ENCODE results near the gene TMEM150A.
"Not testable (repeated sequence)": the region's sequence is repeated elsewhere in the genome, so short reads cannot be mapped to it uniquely, and the experiment has no call there.

The TMEM150A gene

DNA sequence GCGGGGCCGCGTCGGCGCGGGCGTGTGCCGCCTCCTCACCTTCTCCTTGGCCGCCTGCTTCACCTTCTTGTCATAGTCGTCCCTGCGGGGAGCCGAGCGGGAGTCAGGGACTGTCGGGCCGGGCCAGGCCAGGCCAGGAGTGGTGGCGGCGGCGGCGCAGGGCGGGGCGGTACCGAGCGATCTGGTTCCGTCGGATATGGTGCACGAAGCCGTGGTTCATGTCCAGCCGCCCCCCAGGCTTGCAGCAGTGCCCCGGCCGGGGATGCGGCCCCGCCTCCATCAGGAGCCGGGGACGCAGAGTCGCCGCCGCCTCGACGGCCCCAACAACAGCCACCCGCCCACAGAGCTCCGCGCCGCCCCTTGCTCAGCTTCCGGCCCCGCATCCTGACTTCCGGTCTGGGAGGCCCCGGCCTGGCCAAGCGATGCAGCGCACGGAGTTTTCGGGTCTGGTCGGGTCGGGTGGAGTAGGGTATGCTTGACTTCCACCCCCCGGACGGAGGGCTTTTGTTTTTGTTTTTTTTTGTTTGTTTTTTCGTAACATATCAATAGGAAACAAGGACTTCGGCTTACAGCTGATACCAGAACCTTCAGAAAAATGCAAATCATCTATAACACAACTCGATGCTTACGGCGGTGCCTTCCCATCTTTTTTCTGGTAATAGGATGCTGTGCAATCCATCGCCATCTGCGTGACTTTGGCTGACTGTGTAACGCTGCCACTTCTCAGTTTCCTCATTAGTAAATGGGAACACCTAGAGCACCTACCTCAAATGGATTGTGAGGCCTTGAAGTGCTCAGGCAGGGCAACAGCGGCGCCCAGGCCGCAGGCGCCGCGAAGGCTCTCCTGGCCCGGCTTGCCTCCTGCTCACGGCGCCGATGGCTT lies 9.4 kb upstream of the TMEM150A start, which contains the start of gene C2orf68:
Gene C2orf68, minus strand, starts transcription at position 362 of the 883 bp plus-strand sequence. Its CDS starts 82 bp downstream, at position 280.
- peak; percentile 65 for DNase-seq (ENCODE audit: low read depth)

DNA sequence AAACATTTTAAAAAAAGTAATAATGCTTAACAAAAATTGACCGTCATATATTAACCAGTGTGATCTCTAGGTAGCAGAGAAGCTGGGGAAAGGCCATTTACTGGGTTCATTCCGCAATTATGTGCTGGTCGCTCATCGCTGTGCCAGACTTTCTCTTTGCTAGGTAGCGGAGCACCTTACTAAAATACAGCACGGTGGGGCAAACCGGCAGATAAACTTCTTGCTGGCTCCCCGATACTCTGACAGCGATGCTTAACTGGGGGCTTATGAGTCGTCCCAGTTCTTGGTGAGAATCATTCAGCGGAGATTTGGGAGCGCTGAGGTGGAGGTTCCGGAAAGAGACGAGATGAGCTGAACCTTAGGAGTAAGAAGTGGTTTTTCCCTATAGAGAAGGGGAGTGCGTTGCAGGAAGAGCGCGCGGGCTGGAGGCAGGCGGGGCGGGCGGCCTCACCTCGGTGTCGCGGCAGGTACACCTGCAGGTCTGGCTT lies 8.8 kb upstream of the TMEM150A start:
- DNase-seq (ENCODE audit: low read depth) = no peak

DNA sequence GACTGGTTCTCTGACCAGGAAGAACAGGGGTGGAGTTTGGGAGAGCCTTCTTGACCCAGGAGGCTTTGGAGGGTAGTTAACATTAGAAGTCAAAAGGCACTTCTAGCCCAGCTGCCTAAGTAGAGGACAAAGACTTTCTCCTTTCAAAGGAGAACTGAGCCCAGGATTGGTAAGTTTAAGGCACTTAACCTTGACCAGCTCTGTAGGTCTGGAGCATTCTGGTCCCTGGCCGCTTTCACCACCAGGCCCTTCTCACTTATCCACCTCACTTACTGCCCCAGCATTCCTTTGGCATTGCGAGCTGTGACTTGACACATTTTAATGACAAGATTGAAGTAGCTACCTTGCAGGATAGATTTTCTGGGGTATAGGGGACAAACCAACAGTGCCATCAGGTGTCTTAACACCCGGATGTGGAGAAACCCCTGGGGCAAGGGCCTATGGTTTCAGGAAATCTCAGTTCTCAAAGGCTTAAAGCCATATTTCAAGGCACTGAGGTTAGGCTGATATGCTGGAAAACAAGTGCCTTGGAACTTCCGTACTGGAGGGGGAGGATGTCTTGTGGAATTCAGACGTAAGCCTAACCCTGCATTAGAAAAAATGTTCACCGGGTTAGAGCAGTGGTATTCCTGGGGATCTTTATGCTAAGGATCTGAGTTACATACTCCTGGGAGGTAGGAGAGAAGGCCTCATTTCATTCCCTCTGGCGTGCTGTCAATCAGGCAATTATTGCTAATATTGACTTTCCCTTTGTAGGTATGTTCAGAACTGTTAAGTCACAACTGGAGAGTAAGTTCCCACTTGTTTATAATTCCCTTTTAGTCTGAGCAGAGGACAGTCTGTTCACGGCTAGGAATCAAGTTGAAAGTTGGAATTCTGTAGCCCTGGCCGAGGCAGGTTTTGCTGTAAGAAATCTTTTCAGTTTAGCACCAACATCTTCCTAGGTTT lies 5.0 kb upstream of the TMEM150A start:
- DNase-seq (ENCODE audit: low read depth) = no peak

DNA sequence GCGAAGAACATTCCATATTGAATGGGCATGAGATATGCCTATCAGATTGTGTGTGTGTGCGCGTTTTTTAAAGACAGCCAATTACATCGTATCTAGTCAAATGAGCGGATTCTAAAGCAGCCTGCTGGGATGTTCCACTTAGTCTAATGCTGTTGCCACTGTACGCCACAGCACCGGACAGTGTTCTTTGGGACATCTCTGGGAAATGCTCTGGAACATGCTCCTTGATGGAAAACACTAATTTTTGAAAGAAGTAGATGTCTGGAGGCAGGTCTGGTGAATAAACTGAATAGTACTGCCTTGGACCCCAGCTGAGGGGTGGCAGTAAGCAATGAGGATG lies 3.6 kb upstream of the TMEM150A start:
- no peak for DNase-seq (ENCODE audit: low read depth)

DNA sequence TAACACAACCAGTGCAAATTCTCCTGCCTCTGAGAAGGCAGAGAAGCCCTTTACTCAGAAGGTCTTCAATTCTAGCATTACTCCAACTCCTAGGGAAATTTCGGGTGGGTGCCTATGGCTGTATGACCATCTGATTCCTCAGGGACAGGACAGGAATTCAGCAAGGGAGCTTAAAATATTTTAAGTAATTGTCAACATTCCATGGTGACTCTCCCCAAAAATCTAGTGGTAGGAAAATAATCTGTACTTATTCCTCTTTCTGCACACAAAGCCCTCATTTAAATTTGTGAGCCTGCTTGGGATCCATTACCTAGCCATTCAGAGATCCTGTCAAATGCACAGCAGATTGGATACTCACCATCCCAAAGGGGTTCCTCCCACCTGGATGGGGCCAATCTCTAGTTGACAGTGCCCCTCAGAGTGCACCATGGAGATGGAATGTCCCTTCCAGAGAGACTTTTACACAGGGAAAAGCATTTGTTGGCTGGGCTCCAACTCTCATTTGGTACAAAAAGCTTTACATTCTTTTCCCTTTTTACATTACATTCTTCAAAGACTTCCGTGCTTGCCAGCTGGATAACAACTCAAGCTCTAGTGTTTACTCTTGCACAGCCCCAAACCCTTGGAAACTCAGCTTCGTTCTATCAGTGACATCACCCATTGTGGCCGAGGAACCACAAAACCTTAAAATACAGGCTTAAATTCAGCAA lies 3.1 kb upstream of the TMEM150A start:
- DNase-seq (ENCODE audit: low read depth) = peak; percentile 20

DNA sequence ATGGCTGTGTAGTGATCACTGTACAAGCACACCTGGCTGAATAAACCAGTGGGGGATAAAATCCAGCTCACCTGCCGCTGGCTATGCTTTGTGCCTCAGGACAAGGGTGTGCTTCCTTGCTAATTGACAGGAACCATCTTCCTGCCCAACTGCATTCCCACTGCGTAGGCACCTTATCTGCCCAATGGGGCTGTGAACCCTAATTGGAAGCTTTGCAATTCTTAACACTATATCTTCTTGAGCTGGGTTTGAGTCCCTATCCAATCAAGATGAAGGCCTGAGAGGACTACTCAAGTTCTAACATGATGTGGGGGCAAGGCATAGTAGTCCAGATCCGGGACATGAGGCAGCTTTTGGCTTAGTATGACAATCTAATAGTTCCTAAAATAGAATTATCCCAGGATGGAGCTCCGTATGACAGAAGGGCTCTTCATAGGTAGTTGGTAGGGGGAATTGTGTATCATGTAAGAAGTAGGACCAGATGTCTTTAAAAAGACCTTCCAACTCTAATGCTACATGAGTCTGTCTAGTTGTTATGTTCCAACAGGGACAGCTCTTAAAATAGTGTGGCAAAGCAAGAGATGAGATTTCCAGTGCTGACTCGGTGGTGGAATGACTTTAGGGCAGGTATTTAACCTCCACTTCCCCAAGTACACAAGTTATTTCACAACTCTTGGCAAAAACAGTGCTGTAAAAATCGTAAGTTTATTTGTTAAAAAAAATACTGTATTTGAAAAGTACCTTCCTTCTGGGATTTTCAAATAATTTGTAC lies 2.3 kb upstream of the TMEM150A start:
- DNase-seq (ENCODE audit: low read depth) = no peak

DNA sequence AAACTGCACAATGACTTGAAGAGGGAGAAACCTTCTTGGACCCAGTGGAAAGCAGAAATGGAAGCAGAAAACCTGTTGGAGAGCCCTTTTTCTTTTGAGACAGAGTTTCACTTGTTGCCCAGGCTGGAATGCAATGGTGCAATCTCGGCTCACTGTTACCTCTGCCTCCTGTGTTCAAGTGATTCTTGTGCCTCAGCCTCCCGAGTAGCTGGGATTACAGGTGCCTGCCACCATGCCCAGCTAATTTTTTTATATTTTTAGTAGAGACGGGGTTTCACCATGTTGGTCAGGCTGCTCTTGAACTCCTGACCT lies 1.6 kb upstream of the TMEM150A start:
- not testable (repeated sequence) for DNase-seq (ENCODE audit: low read depth)

DNA sequence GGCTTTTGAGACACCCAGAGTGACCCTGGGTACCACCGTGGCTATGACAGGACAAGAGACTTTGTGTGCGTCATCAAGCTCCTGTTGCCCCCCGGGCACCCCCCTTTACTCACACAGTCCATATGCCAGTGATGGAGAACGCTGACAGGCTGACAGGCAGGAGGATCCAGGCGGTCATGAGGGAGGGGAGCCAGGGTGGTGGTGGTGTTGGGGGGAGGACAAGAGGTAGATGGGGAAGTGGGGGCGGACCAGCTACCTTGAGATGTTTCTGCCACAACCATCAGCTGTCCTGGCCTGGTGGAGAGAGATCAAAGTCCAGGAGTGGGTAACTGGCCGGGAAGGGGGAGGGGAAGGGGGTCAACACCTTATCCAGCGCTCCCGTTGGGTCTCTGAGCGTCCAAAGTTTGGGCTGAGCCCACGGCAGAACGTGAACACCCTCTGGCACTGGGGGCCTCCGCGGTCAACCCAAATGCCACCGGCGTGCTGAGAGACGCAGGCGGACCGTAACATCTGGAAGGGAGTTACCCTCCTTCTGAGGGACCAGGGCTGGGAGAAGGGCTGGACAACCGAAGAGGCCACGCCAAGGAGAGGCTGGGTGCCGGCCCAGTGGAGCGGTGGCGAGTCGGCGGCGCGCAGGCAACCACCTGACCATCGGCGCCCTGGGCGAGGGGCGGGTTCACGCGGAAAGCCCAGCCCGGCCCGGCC lies 575 bp downstream of the TMEM150A start:
- DNase-seq (ENCODE audit: low read depth) = peak; percentile 26

DNA sequence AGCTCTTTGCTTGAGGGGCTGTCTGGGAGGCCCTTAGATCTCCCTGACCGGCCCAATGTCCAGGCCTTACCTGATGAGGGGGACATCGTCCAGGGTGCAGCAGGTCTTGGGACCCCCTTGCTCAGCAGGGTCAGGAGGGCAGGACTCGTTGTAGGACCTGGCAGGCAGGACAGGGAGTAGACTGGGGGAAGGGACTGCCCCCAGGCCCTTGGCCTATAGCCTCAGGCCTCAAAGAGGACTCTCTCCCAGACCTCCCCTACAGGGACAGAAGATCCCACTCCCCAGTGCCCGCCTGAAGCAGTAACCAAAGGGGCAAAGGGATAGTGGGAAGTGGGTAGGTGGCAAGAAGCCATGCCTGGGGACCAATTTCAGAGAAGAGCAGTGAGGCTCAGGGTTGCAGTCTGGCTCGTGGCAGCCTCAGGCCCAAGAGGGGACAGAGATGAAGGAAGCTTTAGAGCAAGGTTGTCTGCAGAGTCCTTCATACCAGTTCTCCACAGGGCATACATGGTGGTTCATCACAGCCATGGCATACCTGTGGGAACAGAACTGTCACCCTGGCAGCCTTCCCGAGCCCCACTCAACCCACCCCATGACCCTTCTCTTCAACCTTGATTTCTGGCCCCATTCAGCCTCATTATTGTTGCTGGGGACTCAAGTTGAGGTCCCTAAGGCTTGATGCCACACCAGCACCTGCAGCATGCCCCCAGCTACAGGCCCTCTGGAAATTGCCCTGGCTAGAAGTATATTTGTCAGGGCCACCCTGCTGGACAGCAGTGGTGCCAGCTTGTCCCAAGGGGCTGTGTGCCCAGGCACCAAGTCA lies 1.3 kb downstream of the TMEM150A start:
- no peak for DNase-seq (ENCODE audit: low read depth)

DNA sequence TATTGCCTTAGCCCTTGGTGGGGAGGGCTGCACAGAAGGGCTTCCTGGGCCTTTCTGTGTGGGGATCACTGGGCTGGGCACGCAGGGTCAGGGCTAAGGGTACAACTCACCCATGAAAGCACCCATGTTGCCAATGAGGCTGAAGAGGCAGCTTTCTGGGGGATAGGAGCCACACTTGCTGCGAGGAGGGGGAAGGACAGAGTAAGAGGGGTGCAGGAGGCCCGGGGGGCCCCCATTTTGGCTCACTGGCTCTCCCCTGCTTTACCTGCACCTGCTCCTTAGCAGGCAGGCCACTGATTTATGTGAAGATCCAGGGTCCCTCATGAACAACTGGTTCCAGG lies 2.3 kb downstream of the TMEM150A start:
- DNase-seq (ENCODE audit: low read depth) = no peak

DNA sequence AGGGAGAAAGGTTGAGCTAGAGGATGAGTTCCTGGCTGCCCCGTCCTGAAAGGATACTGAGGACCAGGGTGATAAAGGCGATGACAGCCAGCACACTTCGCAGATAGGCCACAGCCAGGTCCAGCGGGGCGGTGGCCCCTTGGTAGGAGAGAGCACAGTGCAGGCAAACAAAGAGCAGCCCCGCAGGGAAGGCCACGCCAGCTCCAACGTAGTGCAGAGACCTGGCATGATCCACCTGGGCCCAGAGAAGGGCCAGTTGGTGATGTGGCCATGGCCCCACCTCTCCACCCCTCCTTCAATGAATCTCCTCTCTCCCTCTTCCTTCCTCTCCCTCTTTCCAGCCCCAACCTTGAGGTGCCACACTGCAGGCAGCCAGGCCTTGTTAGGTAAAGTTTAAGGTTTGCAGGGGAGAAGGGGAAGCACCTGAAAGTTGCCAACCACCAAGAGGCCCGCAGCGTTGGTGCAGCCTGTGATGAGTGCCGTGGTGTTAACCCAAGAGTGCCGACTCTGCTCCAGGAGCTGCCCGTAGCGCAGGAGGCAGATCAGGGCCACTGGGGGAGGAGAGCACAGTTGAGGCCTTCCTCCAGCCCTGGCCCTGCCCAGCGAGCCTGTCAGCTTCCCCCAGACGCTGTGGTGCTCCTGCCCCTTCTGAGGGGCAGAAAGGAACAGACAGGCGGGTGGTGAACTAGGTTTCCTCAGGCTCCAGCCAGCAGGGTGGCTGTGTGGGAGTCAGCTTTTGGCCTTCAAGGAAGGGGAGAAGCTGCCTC lies 2.8 kb downstream of the TMEM150A start:
- no peak for DNase-seq (ENCODE audit: low read depth)

DNA sequence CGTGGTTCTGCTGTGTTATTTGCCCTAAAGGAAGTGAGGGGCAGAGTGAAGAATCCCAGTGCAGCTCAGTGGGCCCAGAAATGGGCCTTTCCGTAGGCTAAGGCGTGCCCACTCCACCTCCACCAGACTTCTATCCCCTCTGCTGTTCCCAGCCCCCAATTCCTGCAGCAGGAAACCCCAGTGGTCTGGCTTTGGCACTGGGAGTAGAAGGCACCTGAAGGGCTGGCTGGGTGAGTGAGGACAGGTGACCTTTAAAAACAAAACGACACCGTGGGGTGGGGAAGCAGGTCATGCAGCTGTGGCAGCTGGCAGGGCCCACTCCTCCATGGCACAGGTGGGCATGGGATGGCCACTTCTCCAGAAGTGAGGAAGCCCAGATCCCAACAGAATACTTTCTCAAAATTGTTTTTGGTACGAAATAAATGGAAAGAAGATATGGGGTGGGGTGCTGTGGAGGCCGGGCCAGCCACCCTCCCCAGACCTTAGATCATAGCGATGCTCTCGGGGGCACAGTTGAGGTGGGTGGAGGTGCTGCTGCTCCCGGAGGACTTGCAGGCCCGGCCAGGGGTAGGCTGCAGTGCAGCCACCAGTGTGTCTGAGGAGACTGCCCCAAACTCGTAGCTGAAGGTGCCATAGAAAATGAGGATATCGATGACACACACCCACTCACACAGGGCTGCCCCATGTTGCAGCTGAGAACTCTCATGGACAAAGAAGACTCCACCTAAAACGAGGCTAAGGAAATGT lies 3.7 kb downstream of the TMEM150A start:
- no peak for DNase-seq (ENCODE audit: low read depth)

DNA sequence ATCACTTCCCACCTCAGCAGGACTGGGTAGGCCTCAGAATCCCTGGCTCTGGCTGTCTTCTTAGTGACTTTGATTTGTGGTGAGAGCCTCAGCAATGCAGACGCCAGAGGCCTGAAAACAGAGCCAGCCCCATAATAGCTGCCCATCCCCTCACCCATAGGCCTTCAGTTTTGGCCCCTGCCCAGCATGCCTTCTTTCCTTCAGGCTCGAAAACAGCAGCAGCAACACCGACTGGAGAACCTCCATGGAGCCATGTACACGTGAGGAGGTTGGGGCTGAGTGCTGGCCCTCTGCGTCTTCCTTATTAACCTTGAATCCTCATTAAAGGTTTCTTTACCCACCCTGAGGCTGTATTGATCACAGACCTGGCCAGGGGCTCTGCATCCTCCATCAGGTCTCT lies 5.3 kb downstream of the TMEM150A start:
- no peak for DNase-seq (ENCODE audit: low read depth)

DNA sequence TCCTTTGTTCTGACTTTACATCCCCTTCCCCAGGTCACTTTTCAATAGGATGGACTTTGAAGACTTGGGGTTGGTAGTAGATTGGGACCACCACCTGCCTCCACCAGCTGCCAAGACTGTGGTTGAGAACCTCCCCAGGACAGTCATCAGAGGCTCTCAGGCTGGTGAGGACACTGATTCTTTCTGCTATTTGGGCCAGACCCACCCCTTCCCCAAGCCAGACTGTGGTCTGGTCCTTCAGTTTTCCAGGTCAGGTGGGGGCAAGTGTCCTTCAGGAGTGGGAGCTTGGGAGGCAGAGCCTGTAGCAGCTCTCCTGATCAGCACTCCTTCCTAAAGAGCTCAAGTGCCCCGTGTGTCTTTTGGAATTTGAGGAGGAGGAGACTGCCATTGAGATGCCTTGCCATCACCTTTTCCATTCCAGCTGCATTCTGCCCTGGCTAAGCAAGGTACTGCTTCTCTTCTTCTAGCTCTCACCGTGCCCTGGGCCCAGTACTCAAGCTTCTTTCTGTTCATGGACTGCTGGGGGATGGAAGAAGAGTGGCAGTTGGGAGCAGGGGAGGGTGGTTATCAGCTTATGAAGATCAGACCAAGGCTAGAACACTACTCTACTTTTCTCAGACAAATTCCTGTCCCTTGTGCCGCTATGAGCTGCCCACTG lies 5.9 kb downstream of the TMEM150A start:
- DNase-seq (ENCODE audit: low read depth) = no peak

DNA sequence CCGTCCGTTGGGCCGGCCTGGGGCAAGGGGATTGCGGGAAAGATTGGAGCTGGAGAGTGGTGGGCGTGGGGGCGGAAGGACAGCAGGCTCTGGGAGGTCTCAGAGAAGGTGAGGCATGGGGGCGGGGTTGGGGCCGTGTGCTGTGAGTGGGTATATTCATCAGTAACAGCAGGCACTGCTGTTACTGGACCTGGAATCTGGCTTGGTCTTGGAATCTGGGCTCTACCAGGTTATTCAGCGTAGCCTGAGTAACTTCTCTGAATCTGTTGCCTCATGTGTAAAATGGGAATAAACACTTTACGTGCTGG lies 6.5 kb downstream of the TMEM150A start:
- no peak for DNase-seq (ENCODE audit: low read depth)

DNA sequence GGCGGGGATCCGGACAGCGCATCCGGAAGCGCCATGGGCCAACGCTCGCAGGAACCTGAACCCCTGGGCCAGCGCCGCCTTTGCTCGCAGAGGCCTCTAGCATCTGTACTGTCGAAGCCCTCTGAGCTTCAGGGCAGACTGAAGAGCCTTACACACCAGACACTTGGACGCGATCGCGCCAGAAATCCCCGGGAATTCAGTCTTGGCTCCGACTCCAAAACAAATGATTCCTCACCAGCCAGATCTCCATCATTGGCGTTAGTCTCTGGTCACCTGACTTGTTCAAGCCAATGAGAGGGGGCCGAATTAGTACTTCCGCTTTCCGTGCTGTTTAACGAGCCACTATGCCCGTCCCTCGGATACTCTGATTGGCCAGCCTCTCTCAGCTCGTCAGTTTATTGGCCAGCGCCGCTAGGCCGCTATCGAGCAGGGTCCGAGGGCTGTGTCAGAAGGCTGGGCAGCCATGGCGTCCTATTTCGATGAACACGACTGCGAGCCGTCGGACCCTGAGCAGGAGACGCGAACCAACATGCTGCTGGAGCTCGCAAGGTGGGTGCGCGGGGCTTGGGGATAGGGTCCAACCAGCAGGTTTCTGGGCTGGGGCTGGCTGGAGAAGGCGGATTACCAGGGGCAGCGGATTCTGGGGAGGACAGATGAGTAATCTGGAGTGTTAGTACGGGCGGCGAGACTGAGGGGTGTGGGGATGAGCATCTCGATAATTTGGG lies 7.0 kb downstream of the TMEM150A start, which contains the start of gene RNF181:
Gene RNF181, plus strand, starts transcription at position 445 of the 725 bp plus-strand sequence. Its CDS starts 19 bp downstream, at position 464.
- peak; percentile 99 for DNase-seq (ENCODE audit: low read depth)

DNA sequence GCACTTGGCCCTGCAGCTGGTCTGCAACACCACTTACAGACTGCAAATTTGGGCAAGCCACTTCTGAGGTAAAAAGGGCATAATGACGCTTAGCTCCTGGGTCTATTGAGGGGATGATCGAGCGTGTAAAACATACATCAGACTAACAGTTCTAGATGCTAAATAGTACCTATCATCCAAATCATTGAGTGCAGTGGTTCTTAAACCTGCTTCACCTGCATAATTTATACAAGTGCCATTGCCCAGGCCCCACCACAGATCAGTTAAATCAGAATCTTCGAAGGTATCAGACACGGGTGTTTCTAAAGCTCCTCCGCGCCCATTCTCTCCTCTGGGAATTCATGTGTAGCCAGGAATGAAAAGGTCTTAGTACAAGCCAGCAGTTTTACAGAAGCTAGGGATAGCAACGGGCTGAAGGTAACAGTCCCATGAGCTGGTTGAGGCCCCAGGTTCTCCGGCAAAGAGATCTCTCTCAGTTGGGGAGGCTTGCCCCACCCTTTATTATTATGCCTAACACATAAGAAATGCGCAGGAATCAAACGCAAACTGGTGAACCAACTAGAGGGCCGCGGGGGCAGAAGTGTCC lies 7.7 kb downstream of the TMEM150A start:
- no peak for DNase-seq (ENCODE audit: low read depth)

Measured in GM04504 (cell line).